AG04449 (cell line): ENCODE data around the gene TRIP11.

Source experiments
- CTCF ChIA-PET: fragments of 350-600 bp; formaldehyde crosslinking; extraction: SDS; loops from one replicate; lab custom pipeline; 2021; ENCODE audit warnings: antibody characterized with exemption; lab: Yijun Ruan, JAX
- POLR2A ChIA-PET: fragments of 400-600, 350-600 bp; formaldehyde crosslinking; extraction: SDS; loops from one replicate; lab custom pipeline; 2020; ENCODE audit warnings: antibody characterized with exemption, inconsistent platforms; lab: Yijun Ruan, JAX
- DNase-seq: peaks from one replicate; pipeline ENCODE4 v3.0.0-alpha.2; 2010; ENCODE audit warnings: low read depth, low spot score
- H3K4me3 ChIP-seq: 2 replicates; pipeline ENCODE4 v1.5.1; 2011; ENCODE audit warnings: low read depth, mild to moderate bottlenecking, control low read depth, low read length
- CTCF ChIP-seq: IDR thresholded peaks from one replicate; pipeline ENCODE4 v1.5.1; 2011; ENCODE audit warnings: mild to moderate bottlenecking, moderate library complexity, low read length, control low read depth, inconsistent platforms; ENCODE audit not compliant: insufficient read depth; ENCODE audit errors: missing control alignments

The TRIP11 gene

GRCh38 chr14:91945751-91946621 is 93.9 kb downstream of the TRIP11 start:
- CTCF ChIA-PET = interaction anchor here (0.9 to 2.5 kb wide), 8 partner anchors 15 to 622 kb away, joined by 3 to 21 read pairs (median 3); no protein-coding TSS in a partner anchor
- no peak for TF ChIP-seq CTCF
- no peak for DNase-seq
- POLR2A ChIA-PET = interaction anchor here (0.5 to 1.9 kb wide), 3 partner anchors 8 to 94 kb away, joined by 3 to 10 read pairs (median 3); partner anchors contain the start of gene TRIP11
- H3K4me3 ChIP-seq = peak overlapping the region; percentile 73

GRCh38 chr14:91942946-91943345 is 96.9 kb downstream of the TRIP11 start:
- no peak for TF ChIP-seq CTCF
- H3K4me3 ChIP-seq = no peak overlapping the region
- ChIA-PET CTCF (no interaction called here), POLR2A (no interaction called here)
- DNase-seq = no peak

GRCh38 chr14:91942128-91942527 is 97.7 kb downstream of the TRIP11 start:
- CTCF ChIA-PET = no interaction called here
- no peak for TF ChIP-seq CTCF
- no peak for DNase-seq
- no peak overlapping the region for H3K4me3 ChIP-seq
- POLR2A ChIA-PET = no interaction called here

- POLR2A ChIA-PET = no interaction called here
- no peak for TF ChIP-seq CTCF
- H3K4me3 ChIP-seq = no peak overlapping the region
- DNase-seq = no peak
- CTCF ChIA-PET = no interaction called here
Measured at GRCh38 chr14:91940209-91940608, 99.7 kb downstream of the TRIP11 start.

- no peak for DNase-seq
- ChIA-PET POLR2A (no interaction called here), CTCF (interaction anchor here (1.2 kb wide), 1 partner anchor 10 kb away, joined by 3 read pairs; no protein-coding TSS in a partner anchor)
- no peak for TF ChIP-seq CTCF
- H3K4me3 ChIP-seq = no peak overlapping the region
Measured at GRCh38 chr14:91935586-91935985, 104.3 kb downstream of the TRIP11 start.

GRCh38 chr14:91934554-91935285 is 105.1 kb downstream of the TRIP11 start:
- TF ChIP-seq CTCF = no peak
- no peak overlapping the region for H3K4me3 ChIP-seq
- ChIA-PET CTCF (no interaction called here), POLR2A (no interaction called here)
- no peak for DNase-seq
